Kidney (tissue), 14 donors: ENCODE data around the gene ITPK1. TPM values are rescaled to one million over a fixed set of nuclear protein-coding genes. Genes with fewer than 3 reads are reported as not detected.

Source experiments
- DNase-seq, 5 donors: peaks; one replicate each; pipeline ENCODE4 v3.0.0-alpha.2; 2013 to 2020
- FAIRE-seq: peaks from 2 replicates; lab custom pipeline; 2012; peaks lifted over from hg19 to GRCh38; lab: Jason Lieb, UNC
- H3K27ac ChIP-seq, 2 donors: one replicate each; pipeline ENCODE4 v1.7.0; 2013; ENCODE audit warnings: low read depth in 2 of 2, low read length in 2 of 2, inconsistent platforms in 1 of 2
- H3K27me3 ChIP-seq: one replicate; pipeline ENCODE4 v1.7.1; 2013; ENCODE audit warnings: low read length, inconsistent platforms; ENCODE audit not compliant: control insufficient read depth, insufficient read depth
- H3K36me3 ChIP-seq, 3 donors: one replicate each; pipeline versions ENCODE4 v1.7.0 to v1.7.1; 2013; ENCODE audit warnings: low read length in 3 of 3, control low read depth in 1 of 3, inconsistent platforms in 1 of 3; ENCODE audit not compliant: insufficient read depth in 3 of 3, control insufficient read depth in 2 of 3
- H3K4me1 ChIP-seq, 3 donors: one replicate each; pipeline versions ENCODE4 v1.7.0 to v1.7.1; 2013; ENCODE audit warnings: low read length in 3 of 3, inconsistent platforms in 1 of 3, low read depth in 1 of 3; ENCODE audit not compliant: control insufficient read depth in 2 of 3, insufficient read depth in 2 of 3
- H3K4me3 ChIP-seq, 3 donors: one replicate each; pipeline versions ENCODE4 v1.7.0 to v1.8.1; 2013; ENCODE audit warnings: low read length in 3 of 3, control low read depth in 1 of 3, inconsistent platforms in 1 of 3
- H3K9ac ChIP-seq, 3 donors: one replicate each; pipeline versions ENCODE4 v1.7.0 to v1.7.1; 2013; ENCODE audit warnings: low read length in 3 of 3, control low read depth in 1 of 3, inconsistent platforms in 1 of 3
- H3K9me3 ChIP-seq, 3 donors: one replicate each; pipeline versions ENCODE4 v1.7.0 to v1.7.1; 2013; ENCODE audit warnings: low read length in 3 of 3, control low read depth in 1 of 3, inconsistent platforms in 1 of 3; ENCODE audit not compliant: control insufficient read depth in 2 of 3, insufficient read depth in 1 of 3
- intact Hi-C: fragments of 100-400 bp; cut with DNase I; formaldehyde crosslinking; loops from one replicate; pipeline ENCODE4 v1.11.1; 2022
- polyA plus RNA-seq: library from polyadenylated mRNA; stranded (reverse); fragments of 350-450 nt; fragmentation: Illumina TruSeq; extraction: RNeasy Lipid Tissue Mini Kit (QIAGEN cat#74804); gene quantifications from one replicate; pipeline ENCODE4 v1.2.3, GENCODE V29; 2014; ENCODE audit warnings: low read depth, low replicate concordance; ENCODE audit not compliant: insufficient read depth
- total RNA-seq: library from RNA; stranded (reverse); fragmentation: NEBNext Ultra II Directional; extraction: Animal tissue kit (Norgen Biotek cat#: 25700); gene quantifications from one replicate; pipeline ENCODE4 v1.2.1, GENCODE V29; 2021
- TF ChIP-seq, protein P1 (sequence below): IDR thresholded peaks from 3 replicates; pipeline ENCODE4 v1.5.1; 2012; ENCODE audit warnings: mild to moderate bottlenecking, moderate library complexity, borderline replicate concordance; ENCODE audit not compliant: insufficient read depth; ENCODE audit errors: extremely low read depth
- donor health status: control.
- donor health status: control.
- donor health status: control.
- donor health status: control.
- donor health status: control.
- donor health status: DM: yes; HTN: yes; CAD: no.
- donor health status: Normal renal cell carcinoma (clear cell type).

The ITPK1 gene
- total and polyA plus RNA-seq, 2 donors from 2014 or later = 43.6 to 92.0 TPM

DNA sequence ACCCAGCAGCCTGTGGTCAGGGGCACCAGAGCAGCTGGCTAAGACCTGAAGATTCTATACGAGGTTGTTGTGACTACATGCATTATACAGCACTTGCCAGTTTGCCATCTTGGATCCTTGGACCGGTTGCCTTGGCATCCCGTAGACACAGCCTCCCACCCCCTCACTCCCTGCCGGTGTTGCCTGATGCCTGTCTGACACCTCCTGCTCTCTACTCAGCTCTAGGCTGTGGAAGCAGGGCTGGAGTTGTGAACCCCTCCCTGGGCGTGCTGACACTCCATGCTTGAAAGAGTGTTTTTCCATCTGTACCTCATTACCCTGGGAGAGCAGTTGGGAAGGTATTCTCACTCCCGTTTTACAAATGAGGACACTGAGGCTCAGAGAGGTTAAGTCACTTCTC lies 190.3 kb downstream of the ITPK1 start:
- Histone ChIP-seq H3K27me3 (no peaks in the 10 kb centered on the region), H3K4me1 (no peaks in the 10 kb centered on the region), H3K4me3 (no peak overlapping the region), H3K9ac (no peak overlapping the region), H3K9me3 (no peaks in the 10 kb centered on the region), H3K27ac (no peak overlapping the region), H3K36me3 (no peaks in the 10 kb centered on the region)
- TF ChIP-seq, protein P1, sequence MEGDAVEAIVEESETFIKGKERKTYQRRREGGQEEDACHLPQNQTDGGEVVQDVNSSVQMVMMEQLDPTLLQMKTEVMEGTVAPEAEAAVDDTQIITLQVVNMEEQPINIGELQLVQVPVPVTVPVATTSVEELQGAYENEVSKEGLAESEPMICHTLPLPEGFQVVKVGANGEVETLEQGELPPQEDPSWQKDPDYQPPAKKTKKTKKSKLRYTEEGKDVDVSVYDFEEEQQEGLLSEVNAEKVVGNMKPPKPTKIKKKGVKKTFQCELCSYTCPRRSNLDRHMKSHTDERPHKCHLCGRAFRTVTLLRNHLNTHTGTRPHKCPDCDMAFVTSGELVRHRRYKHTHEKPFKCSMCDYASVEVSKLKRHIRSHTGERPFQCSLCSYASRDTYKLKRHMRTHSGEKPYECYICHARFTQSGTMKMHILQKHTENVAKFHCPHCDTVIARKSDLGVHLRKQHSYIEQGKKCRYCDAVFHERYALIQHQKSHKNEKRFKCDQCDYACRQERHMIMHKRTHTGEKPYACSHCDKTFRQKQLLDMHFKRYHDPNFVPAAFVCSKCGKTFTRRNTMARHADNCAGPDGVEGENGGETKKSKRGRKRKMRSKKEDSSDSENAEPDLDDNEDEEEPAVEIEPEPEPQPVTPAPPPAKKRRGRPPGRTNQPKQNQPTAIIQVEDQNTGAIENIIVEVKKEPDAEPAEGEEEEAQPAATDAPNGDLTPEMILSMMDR = no peak
- intact Hi-C loops = no loop called here
- no peak for FAIRE-seq
- DNase-seq = no peak

DNA sequence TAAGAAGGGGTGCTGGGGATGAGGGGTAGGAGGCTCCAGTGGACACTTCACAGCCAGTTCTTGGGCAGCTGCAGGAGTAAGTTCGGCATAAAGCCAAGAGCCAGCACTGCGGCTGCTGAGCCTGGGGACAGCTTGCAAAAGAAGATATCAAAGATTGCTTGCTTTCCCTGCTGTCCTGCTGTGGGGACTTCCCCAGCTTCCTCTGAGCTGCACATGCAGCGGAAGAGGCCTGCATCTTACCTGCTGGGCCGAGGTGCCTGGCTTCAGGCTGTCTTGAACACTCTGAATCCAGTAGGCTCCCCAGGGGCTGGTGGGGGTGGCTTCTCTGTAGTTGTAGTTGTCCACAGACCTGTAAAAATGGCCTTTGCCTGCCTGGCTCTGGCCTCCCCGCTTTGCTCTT lies 191.5 kb downstream of the ITPK1 start:
- DNase-seq (no peak), FAIRE-seq (no peak)
- H3K27ac ChIP-seq = no peak overlapping the region
- no peak overlapping the region for H3K4me3 ChIP-seq
- H3K27me3 ChIP-seq = no peaks in the 10 kb centered on the region
- H3K36me3 ChIP-seq = no peaks in the 10 kb centered on the region
- intact Hi-C loops = no loop called here
- no peaks in the 10 kb centered on the region for H3K4me1 ChIP-seq
- TF ChIP-seq, protein P1 = no peak
- H3K9ac ChIP-seq = no peak overlapping the region
- H3K9me3 ChIP-seq = no peaks in the 10 kb centered on the region

DNA sequence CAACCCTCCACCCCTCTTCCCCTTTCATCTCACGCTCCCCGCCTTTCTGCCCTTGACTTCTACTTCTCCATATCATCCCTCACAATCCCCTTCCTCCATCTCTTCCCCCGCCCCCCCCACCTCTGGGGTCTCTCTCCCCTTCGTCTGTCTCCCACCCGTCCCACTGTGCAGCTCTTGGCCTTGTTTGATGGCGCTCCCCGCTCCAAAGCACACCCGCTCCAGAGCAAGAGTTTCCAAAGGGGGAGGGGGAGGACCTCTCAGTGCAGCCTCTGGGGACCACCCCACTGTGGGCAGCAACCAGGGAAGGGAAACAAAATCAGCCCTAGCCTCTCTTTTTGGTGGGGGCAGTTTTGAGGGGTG lies 192.0 kb downstream of the ITPK1 start:
- H3K9me3 ChIP-seq = no peaks in the 10 kb centered on the region
- no peaks in the 10 kb centered on the region for H3K4me1 ChIP-seq
- DNase-seq (peak in 1 of 5 donors; percentile 58), FAIRE-seq (no peak)
- no peak overlapping the region for H3K27ac ChIP-seq
- intact Hi-C loops = no loop called here
- H3K4me3 ChIP-seq = no peak overlapping the region
- H3K27me3 ChIP-seq = no peaks in the 10 kb centered on the region
- no peak overlapping the region for H3K9ac ChIP-seq
- no peaks in the 10 kb centered on the region for H3K36me3 ChIP-seq
- TF ChIP-seq, protein P1 = no peak
